Posterior cingulate gyrus (tissue), 11 donors: ENCODE results near the gene CCDC74A.
"Not testable (repeated sequence)": the region's sequence is repeated elsewhere in the genome, so short reads cannot be mapped to it uniquely, and the experiment has no call there.

Experiments used
- DNase-seq, 10 donors: peaks; one replicate each; pipeline versions ENCODE4 v3.0.0 to v3.0.0-alpha.2; 2020 to 2021; ENCODE audit warnings: mixed read lengths in 3 of 10
- intact Hi-C: fragments of 100-400 bp; cut with DNase I; formaldehyde crosslinking; loops from one replicate; pipeline ENCODE4 v1.15.1; 2023

CCDC74A gene

DNA sequence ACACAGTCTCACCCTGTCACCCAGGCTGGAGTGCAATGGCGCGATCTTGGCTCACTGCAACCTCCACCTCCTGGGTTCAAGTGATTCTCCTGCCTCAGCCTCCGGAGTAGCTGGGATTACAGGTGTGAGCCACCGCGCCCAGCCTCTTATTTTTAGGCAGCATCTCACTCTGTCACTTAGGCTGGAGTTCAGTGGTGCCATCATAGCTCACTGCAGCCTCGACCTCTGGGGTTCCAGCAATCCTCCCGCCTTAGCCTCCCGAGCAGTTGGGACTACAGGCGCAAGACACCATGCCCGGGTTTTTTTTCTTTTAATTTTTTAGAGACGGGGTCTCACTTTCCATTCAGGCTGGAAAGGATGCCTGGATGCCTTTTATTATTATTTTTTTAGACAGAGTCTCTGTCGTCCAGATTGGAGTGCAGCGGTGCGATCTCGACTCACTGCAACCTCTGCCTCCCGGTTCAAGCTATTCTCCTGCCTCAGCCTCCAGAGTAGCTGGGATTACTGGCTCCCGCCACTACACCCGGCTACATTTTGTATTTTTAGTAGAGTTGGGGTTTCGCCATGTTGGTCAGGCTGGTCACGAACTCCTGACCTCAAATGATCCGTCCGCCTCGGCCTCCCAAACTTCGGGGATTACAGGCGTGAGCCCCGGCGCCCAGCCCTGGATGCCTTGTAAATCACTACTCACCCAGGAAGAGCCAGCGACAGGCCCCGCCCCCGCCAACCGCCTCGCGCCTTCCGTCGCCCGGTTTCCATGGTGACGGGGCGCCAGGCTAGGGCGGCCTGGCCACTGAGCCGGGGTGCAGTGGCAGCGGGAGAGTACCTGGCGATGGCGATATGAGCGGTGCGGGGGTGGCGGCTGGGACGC lies at the start of gene CCDC74A:
Gene CCDC74A, plus strand, starts transcription at position 758 of the 871 bp plus-strand sequence. Its CDS starts 83 bp downstream, at position 841.
- intact Hi-C loops, result not testable (repeated sequence)
- peak; percentile 47 to 96 (median 69) for DNase-seq

DNA sequence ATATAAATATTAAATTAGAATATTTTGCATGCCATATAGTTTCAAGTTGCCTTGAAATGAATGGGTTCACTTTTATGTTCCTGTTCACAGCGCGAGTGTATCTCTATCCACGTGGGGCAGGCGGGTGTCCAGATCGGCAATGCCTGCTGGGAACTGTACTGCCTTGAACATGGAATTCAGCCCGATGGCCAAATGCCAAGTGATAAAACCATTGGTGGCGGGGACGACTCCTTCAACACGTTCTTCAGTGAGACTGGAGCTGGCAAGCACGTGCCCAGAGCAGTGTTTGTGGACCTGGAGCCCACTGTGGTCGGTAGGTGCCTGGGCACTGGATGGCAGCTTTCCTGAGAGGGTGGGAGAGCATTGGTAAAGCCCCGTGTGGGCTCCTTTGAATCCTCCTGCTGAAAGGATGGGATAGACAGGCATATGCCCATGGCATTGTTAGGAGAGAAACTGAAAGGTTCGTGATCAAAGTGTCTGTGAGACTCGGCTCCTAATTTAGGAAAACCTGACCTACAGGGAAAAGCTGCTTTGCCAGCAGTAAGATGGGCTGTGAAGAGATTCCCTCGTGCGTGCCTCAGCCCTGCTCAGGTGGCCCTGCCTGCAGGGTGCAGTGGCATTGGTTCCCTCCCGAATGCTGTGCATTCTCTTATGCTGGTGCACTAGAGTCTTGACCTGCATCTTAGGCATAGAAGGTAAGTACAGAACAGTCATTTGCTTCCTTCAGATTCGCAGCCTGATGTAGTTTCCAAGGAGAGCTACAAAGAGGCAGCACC lies 49.4 kb upstream of the CCDC74A start:
- DNase-seq, result peak in 1 of 10 donors; percentile 59
- intact Hi-C loops, result not testable (repeated sequence)

DNA sequence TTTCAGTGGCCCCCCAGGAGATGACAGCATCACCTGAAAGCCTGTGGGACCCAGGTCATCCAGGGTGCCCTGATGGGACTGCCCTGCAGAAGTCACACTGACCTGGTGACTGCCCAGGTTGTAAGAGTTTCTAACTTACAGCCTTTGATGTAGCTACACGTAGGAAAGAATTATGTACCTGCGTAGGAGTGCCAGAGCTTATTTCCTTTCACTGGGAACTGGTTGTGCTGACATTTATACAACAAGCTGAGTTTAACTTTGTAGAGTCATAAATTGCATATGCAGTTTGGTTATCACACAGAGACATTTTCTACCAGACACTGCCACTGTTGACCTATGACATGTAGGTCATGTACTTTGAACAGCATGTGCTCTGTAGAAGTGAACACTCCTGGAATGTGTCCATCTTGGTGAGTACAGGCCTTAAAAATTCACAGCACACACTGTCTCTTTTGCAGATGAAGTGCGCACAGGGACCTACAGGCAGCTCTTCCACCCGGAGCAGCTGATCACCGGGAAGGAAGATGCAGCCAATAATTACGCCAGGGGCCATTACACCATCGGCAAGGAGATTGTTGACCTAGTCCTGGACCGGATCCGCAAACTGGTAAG lies 48.7 kb upstream of the CCDC74A start:
- DNase-seq, result peak in 1 of 10 donors; percentile 32
- intact Hi-C loops, result not testable (repeated sequence)

DNA sequence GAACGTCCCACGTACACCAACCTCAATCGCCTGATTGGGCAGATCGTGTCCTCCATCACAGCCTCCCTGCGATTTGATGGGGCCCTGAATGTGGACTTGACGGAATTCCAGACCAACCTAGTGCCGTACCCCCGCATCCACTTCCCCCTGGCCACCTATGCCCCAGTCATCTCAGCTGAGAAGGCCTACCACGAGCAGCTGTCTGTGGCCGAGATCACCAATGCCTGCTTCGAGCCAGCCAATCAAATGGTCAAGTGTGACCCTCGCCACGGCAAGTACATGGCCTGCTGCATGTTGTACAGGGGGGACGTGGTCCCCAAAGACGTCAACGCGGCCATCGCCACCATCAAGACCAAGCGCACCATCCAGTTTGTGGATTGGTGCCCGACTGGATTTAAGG lies 47.3 kb upstream of the CCDC74A start:
- intact Hi-C loops, result loop anchor here (10.0 kb wide), 1 partner anchor 1296 kb away; the partner anchor contains the start of genes MZT2B and SMPD4
- peak in 1 of 10 donors; percentile 54 for DNase-seq

DNA sequence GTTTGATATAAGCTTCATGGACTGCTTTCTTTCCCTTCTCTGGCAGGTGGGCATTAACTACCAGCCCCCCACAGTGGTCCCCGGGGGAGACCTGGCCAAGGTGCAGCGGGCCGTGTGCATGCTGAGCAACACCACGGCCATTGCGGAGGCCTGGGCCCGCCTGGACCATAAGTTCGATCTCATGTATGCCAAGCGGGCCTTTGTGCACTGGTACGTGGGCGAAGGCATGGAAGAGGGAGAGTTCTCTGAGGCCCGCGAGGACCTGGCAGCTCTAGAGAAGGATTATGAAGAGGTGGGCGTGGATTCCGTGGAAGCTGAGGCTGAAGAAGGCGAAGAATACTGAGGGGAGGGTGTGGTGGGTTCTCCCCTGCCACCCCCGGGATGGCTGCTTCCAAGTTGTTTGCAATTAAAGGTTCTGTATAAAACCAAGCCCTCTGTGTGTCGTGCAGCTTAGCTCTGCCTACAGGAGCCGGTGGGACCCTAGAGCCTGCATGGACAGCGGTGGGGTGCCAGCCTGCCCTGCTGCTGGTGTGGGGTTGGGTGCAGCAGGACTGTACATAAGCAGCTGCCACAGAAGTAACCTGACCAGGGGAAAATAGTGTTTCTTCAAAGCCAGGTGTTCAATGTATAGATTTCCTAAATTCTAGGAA lies 45.1 kb upstream of the CCDC74A start:
- peak in 2 of 10 donors; percentile 49 to 57 for DNase-seq
- intact Hi-C loops, result loop anchor here (10.0 kb wide), 1 partner anchor 1298 kb away; the partner anchor contains the start of genes MZT2B and SMPD4

DNA sequence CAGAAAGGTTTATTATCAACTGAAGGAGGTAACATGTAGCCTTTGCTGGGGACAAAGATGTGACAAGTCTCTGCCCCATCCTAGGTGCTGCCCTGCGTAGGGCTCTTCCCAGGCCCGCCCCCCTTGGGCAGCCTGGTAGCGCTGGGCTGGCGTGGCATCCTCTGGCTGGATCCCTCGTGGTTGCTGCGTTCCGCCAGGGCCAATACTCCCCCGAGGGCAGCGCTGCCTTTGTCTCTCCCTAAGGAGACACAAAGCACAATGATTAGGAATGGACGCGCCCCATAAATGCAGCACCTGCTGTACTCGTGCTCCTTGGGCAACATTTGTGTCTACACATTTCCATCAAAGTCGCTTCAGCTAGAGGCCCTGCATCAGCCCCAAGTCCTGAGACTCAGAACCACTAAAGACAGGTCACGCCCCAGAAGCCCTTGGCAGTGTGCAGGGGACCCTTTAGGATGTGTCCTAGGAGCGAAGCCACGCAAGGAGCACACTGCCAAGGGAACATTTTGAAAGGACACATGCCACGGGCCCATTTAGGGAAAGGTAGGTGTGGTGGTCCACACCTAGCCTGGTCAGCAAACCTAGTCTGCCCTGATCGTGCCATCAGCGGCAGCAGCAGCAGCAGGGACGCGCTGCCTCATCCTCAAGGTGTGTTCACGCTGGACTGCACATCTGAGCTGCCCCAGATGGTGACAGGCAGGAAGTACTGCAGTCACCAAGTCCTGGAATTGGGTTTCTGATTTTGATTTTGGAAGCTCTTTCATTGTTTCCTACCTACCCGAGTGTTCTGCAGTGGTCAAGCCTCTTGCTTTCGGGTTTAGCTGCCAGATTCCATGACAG lies 43.5 kb upstream of the CCDC74A start:
- DNase-seq, result peak in 2 of 10 donors; percentile 44 to 79
- intact Hi-C loops, result loop anchor here (10.0 kb wide), 1 partner anchor 1299 kb away; the partner anchor contains the start of genes MZT2B and SMPD4

DNA sequence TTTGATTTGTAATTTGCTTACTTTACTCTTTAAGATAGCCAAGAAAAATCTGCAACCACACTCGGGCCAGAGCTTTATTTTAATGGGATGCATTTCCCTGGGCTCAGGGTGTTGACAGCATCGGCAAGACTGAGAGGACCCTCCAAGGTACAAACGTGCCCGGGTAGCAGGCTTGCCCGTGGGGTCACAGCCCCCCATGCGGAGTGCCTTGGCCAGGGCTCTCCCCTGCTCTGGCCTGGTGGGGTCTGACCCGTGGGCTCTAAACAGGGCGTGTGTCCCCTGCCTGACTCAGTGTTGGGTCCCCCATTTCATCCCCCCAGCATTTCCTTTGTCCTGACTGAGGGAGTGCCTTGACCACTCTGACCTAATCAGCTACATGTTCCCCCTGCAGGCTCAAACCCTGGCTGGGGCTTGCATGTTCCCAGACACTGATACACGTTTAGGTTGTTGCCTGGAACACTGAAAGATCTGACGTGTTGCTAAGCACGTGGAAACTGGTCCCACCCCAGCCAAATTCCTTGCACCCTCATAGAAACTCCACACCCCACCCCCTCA lies 42.7 kb upstream of the CCDC74A start:
- peak in 2 of 10 donors; percentile 35 to 54 for DNase-seq
- intact Hi-C loops, result loop anchor here (10.0 kb wide), 1 partner anchor 1300 kb away; the partner anchor contains the start of genes MZT2B and SMPD4

DNA sequence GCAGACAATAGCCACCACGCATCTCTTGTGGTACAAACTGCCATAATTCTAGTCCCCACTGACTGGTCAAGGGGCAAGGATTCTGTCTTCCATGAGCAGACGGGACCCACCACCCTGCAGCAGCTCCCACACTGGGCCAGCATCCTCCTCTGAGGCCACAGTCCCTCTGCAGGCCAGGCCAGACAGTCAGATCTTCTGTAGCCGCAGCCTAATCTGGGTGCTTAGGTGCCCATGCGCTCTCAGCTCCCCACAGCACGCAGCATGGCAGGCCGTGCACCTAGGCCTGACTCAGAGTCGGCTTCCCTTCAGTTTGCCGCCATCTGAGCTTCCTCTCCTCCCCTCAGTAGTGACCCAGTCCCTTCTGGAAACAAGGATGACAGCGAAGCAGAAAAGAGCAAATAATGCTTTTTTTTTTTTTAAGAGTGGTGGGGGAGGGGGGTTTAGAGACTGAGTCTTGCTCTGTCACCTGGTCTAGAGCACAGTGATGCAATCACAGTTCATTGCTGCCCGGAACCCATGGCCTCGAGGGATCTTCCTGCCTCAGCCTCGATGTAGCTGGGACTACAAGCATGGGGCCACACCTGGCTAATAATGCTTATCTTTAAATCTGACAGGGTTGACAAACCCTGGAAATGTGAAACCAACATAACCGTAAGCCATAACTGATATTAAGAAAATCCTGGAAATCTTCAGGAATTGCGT lies 41.3 kb upstream of the CCDC74A start:
- intact Hi-C loops, result loop anchor here (10.0 kb wide), 1 partner anchor 1302 kb away; the partner anchor contains the start of genes MZT2B and SMPD4
- DNase-seq, result peak in 2 of 10 donors; percentile 21 to 57

DNA sequence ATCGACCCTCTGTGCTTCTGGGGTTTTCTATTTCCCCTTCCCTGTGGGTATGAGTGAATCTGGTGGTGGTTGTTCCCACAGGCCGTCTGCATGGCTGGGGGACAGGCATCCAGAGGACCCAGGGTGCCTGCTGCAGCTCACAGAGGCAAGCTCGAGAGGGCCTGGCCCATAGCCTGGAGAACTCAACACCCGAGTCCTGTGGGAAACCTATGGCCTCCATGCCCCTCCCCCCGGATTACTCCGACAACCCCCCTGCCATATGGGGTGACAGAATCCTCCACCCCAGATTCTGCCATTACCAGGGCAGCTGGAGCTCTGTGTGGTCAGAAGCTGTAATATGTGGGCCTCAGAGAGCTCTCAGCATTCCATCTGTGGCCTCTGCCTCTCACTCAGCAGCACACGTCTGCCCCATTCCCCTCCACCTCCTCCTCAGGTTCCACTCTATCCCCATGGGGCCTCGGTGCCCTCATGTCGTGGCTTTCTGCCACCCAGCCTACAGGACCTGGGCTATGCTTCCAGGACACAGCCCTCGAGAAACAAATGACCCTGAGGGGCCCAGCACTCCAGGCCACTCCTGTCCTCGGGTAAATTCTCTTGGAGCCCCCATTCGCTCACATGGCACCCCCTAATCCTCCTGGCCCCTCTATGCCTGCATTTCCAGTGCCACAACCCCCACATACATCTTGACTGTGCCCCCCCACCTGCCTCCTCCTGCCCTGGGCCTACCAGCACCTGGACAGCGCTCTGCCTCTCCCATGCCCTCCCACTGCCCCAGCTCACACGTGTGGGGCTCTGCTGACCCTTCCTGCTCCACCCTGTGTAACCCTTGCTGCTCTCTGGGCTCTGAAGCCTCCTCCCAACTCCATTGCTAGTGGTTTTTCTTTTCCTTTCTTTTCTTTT lies 39.1 kb upstream of the CCDC74A start:
- peak in 2 of 10 donors; percentile 78 to 83 for DNase-seq
- intact Hi-C loops, result loop anchor here (10.0 kb wide), 1 partner anchor 1304 kb away; the partner anchor contains the start of genes MZT2B and SMPD4

DNA sequence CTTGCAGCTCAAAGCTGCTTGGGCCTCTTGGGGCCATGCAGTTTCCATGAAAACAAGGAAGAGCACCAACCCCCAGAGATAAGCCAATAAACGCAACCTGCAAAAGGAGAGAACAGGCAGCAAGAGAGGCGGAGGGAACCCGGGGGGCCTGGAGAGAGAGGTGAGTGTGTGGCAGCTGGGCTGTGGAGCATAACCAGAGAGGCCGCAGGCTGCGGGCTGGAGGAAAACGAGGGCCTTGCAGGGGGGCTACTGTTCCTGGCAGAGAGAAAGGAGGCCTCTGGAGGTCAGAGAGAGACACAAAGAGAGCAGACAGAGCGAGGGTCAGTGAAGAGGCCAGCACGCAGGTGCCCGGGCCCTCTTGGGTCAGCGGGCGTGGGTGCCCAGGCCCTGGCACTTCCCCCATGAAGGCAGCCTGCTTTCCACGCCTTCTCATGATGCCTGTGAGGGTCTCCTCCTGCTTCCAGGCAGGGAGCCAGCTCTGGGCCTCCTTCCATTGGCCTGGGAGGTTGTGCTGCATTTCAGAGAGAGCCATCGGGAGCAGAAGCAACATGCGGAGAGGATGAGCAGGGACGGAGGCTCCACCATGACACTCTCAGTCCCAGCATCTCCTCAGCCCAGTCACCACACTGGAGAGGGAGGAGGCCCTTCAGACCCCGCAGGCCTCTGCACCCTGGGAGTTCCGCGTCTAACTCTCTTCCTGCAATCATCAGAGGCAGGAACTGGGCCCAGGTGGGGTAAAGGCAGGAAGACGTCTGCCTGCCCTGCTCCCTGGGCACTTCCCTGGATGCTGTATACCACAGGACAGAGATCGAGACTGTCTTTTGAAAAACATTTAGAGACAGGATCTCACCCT lies 36.8 kb upstream of the CCDC74A start:
- peak in 3 of 10 donors; percentile 5 to 85 (median 81) for DNase-seq
- intact Hi-C loops, result not testable (repeated sequence)

DNA sequence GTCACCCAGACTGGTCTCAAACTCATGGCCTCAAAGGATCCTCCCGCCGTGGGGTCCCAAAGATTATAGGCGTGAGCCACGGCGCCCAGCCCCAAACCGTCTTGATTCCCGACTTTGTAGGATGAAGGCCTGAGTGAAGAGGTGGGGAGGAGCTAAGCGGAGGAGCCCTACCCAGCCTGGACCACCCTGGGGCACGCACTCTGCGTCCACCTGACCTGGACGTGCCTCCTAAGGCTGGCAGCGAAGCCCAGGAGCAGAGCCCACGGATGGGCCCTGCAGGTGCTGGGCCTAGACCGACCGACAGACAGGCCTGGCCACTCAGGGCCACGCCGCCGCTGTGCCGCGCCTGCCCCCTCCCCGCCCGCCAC lies 36.2 kb upstream of the CCDC74A start:
- intact Hi-C loops, result not testable (repeated sequence)
- peak in 2 of 10 donors; percentile 67 to 73 for DNase-seq

DNA sequence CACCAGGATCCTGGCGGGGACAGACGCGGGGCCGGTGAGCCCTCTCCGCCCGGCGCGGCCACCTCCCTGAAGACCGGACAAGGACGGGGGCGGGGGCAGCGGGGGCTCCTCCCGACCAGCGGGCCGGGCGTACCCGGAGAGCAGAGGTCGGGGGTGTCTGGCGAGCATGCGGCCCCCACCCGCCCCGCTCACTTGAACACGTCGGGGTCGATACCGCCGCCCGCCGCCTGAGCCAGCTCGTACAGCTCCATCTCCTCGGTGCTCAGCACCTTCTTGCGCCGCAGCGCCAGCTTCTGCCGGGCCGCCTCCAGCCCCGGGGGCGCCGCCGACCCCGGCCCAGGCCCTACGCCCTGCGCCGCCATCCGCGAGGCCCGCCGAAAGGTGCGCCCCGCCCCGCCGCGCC lies 35.7 kb upstream of the CCDC74A start, which contains the start of gene MZT2A:
Gene MZT2A, minus strand, starts transcription at position 383 of the 403 bp plus-strand sequence. Its CDS starts 21 bp downstream, at position 362.
- DNase-seq, intact Hi-C loops: not testable (repeated sequence)

DNA sequence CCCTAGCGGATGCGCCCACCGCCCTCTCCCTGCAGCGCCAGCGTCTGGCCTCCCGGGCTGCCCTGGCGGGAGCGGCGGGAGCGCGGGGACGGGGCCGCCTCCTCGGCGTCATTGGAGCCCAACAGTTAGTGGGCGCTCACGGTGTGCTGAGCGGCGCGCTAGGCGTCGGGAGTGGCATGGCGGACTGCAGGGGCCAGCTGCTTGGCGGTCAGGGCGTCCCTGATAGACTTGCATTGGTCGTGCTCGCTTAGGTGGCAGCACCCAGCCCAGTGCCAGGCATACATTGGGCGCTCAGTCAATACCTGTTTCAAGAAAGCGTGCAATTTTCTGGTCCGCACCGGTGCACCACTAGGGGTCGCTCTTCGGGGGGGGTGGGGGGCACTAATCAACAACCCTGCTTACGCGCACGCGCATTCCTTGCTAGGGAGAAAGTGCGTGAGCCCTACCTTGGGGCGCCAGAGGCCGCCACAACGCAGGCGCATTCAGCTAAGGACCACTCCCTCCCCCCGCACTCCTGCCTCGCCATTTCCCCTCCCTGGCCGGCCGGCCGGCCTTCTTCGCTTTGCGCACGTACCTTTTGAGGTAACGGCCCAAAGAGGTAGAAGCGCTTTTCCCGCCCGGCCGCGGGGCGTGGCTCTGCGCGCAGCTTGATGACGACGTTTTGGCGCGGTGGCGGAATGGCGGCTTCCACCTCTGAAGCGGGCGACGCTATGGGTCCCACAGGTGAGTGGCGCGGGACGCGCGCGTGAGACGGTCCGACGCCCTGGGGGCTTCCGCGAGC lies 35.1 kb upstream of the CCDC74A start:
- intact Hi-C loops, result no loop called here

DNA sequence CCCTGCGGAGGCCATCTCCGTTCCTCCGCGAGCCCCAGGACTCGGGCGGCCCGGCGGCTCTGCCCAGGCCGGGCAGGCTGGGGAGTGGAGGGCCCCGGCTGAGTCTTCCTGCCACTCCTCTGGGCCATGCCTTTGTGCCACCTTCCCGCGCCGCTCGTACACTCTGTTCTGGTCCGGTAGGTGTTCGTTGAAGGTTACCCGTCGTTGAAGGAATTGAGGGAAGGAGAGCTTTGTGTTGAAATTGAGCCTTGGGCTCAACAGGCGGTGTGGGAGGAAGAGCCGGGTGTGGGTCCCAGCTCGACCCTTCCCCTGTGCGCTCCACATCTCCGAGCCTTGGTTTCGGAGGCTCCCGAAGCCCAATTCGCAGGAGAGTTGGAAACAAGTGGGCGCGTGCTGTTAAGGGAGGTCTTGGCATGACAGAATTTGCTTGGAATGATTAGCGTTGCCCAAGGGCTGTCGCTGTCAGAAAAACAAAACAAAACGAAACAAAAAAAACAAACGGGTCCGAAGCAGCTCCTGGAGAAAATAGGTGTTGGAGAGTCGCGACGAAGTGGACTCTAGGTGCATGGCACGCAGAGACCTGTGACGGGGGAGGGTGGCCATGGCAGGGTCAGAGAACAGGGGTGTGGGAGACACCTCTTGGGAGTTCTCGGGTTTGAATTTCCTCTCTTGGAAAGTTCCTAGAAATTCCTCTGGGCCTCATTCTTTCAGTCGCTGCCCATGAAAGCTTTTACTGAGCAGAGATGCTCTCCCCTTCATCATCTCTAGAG lies 34.3 kb upstream of the CCDC74A start:
- intact Hi-C loops, result no loop called here
- DNase-seq, result peak in 2 of 10 donors; percentile 24 to 59

More for the DNA sequence above, 35.1 kb upstream of the CCDC74A start:
- DNase-seq, result peak; percentile 78 to 97 (median 88)
